GM19452 (cell line): ENCODE measurements around the gene HOXD4.

Source experiments
- ATAC-seq: cut with Tn5 transposase; IDR thresholded peaks from one replicate; pipeline ENCODE4 v1.9.1; 2021; ENCODE audit not compliant: unreplicated experiment

Gene HOXD4

GRCh38 chr2:176156807-176157498, 5.6 kb downstream of the HOXD4 start, which contains the start of gene HOXD3:
HOXD3 (plus strand) TSS chr2:176157307; CDS start chr2:176169115, 11,808 bp downstream.
- no peak for ATAC-seq

GRCh38 chr2:176157499-176158185, 6.3 kb downstream of the HOXD4 start:
- ATAC-seq: no peak

- ATAC-seq: no peak
Measured at GRCh38 chr2:176158186-176158591, 6.8 kb downstream of the HOXD4 start.

GRCh38 chr2:176158855-176159662, 7.7 kb downstream of the HOXD4 start:
- no peak for ATAC-seq

- no peak for ATAC-seq
Measured at GRCh38 chr2:176159663-176160250, 8.4 kb downstream of the HOXD4 start.

- no peak for ATAC-seq
Measured at GRCh38 chr2:176160251-176160985, 9.1 kb downstream of the HOXD4 start.

- ATAC-seq: no peak
Measured at GRCh38 chr2:176160986-176161824, 9.9 kb downstream of the HOXD4 start.

GRCh38 chr2:176161825-176162626, 10.7 kb downstream of the HOXD4 start:
- ATAC-seq: no peak

- ATAC-seq: no peak
Measured at GRCh38 chr2:176162911-176163671, 11.7 kb downstream of the HOXD4 start.

- no peak for ATAC-seq
Measured at GRCh38 chr2:176163672-176164056, 12.3 kb downstream of the HOXD4 start.

- no peak for ATAC-seq
Measured at GRCh38 chr2:176164201-176164600, 12.9 kb downstream of the HOXD4 start.

GRCh38 chr2:176164611-176165369, 13.4 kb downstream of the HOXD4 start:
- ATAC-seq: no peak

GRCh38 chr2:176165370-176166050, 14.2 kb downstream of the HOXD4 start:
- ATAC-seq: no peak

- no peak for ATAC-seq
Measured at GRCh38 chr2:176166272-176166671, 14.9 kb downstream of the HOXD4 start.

GRCh38 chr2:176167398-176167797, 16.0 kb downstream of the HOXD4 start:
- no peak for ATAC-seq

GRCh38 chr2:176169181-176169580, 17.8 kb downstream of the HOXD4 start:
- ATAC-seq: no peak

GRCh38 chr2:176169711-176170110, 18.4 kb downstream of the HOXD4 start:
- no peak for ATAC-seq
